GM19397 (cell line): ENCODE measurements around the gene DNASE1L1.

Experiments
- ATAC-seq: cut with Tn5 transposase; IDR thresholded peaks from one replicate; pipeline ENCODE4 v1.9.1; 2021; ENCODE audit warnings: mild to moderate bottlenecking, moderate library complexity; ENCODE audit not compliant: unreplicated experiment

Gene DNASE1L1, protein sequence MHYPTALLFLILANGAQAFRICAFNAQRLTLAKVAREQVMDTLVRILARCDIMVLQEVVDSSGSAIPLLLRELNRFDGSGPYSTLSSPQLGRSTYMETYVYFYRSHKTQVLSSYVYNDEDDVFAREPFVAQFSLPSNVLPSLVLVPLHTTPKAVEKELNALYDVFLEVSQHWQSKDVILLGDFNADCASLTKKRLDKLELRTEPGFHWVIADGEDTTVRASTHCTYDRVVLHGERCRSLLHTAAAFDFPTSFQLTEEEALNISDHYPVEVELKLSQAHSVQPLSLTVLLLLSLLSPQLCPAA

GRCh38 chrX:154409222-154409871 is at the start of gene DNASE1L1:
DNASE1L1 (minus strand) TSS chrX:154409254; CDS start chrX:154405568, 3,686 bp downstream.
- no peak for ATAC-seq

GRCh38 chrX:154458116-154458953 is 49.3 kb upstream of the DNASE1L1 start, which contains the start of gene PLXNA3:
PLXNA3 (plus strand) TSS chrX:154458281; CDS start chrX:154460184, 1,903 bp downstream.
- ATAC-seq: no peak

GRCh38 chrX:154457491-154458115 is 48.5 kb upstream of the DNASE1L1 start:
- ATAC-seq: no peak

- ATAC-seq: no peak
Measured at GRCh38 chrX:154452823-154453222, 43.8 kb upstream of the DNASE1L1 start.

GRCh38 chrX:154450312-154450711 is 41.3 kb upstream of the DNASE1L1 start:
- no peak for ATAC-seq

- no peak for ATAC-seq
Measured at GRCh38 chrX:154449618-154450017, 40.6 kb upstream of the DNASE1L1 start.

DNA sequence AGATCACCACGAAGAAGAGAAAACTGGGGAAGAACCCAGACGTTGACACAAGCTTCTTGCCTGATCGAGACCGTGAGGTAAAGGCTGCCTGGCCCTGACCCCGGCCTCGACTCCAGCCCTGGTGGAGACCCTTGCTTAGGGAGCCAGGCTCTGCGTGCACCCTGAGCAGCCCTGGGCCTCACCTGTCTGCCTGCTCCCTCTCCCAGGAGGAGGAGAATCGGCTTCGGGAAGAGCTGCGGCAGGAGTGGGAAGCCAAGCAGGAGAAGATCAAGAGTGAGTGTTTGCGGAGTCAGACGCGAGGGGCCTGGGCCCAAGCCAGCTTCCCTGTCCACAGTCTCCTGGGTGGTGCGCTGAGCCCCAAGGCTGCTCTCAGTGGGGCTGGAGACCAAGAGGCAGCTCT is 39.4 kb upstream of the DNASE1L1 start:
- ATAC-seq: no peak

DNA sequence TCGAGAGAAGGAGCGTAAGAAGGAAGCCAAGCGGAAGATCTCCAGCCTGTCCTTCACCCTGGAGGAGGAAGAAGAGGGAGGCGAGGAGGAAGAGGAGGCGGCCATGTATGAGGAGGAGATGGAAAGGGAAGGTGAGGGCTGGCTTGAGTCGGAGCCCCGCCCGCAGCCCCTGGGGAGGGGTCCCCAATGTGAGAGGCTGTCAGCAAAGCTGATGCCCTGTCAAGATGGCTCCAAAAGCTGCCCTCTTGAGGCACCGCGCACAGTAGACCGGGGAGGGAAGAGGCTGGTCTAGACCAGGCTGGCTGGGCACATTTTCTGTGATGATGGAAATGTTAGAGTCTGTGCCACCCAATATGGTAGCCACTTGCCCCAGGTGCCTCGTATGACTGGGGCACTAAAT is 37.4 kb upstream of the DNASE1L1 start:
- ATAC-seq: no peak

- no peak for ATAC-seq
Measured at GRCh38 chrX:154445776-154446175, 36.7 kb upstream of the DNASE1L1 start.

DNA sequence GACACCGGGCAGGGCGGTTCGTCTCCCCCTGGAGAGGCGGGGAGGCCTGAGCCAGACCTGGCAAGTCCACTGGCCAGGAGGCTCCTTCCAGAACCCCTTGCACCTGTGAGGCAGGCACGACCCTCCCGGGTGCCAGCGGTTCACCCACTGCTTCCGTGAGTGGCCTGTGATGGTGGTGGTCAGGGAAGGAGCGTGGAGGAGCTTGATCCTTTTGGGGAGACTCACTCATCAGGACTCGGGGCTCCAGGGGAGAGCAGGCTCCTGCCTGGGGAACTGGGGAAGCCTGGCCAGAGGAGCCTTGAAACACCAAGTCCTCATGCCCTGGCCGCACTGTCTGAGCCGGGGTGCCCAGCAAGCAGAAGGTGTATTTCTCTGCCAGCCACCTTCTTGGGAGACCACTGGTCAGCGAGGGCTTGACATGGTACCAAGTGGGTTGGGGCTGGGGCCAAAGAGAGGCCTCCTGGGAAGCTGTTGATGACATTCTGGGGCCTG is 35.7 kb upstream of the DNASE1L1 start:
- ATAC-seq: no peak

- ATAC-seq: peak; percentile 85
Measured at GRCh38 chrX:154443992-154444754, 35.1 kb upstream of the DNASE1L1 start, which contains the start of gene FAM50A. FAM50A (plus strand) TSS chrX:154444141; CDS start chrX:154444236, 95 bp downstream.

- ATAC-seq: no peak
Measured at GRCh38 chrX:154443479-154443910, 34.4 kb upstream of the DNASE1L1 start.

GRCh38 chrX:154441984-154442707 is 33.1 kb upstream of the DNASE1L1 start:
- no peak for ATAC-seq

GRCh38 chrX:154441564-154441963 is 32.5 kb upstream of the DNASE1L1 start:
- ATAC-seq: no peak

GRCh38 chrX:154440623-154441357 is 31.7 kb upstream of the DNASE1L1 start:
- no peak for ATAC-seq

- no peak for ATAC-seq
Measured at GRCh38 chrX:154439841-154440240, 30.8 kb upstream of the DNASE1L1 start.

- no peak for ATAC-seq
Measured at GRCh38 chrX:154437971-154438893, 29.2 kb upstream of the DNASE1L1 start.
